Measurements from ENCODE around the gene SPATA13.
"Not testable (repeated sequence)": the region's sequence is repeated elsewhere in the genome, so short reads cannot be mapped to it uniquely, and the experiment has no call there.

The SPATA13 gene

GRCh38 chr13:24160458-24161009 lies at the start of gene SPATA13:
SPATA13 (plus strand) TSS chr13:24160720; CDS start chr13:24222930, 62,210 bp downstream.
- DNase-seq (ENCODE audit: low read depth) = peak; percentile 89

DNA sequence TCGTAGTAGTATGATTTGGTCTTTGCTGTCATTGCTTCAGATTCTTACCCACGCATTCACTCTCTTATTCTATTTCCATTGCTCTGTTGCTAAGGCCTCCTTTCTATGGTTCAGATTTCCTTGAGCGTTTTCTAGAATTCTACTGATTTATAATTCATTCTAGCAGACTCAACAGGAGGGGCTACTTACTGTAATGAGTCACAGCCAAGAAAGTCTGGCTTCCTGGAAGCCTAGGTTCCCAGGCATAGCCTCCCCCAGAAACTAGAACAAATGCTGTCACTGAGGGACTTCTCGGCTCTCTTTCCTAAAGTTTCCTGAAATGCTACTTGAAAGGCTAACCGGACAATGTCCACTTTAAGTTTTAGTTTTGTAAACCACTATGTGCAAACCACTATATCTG lies 47.7 kb upstream of the SPATA13 start:
- no peak for DNase-seq (ENCODE audit: low read depth)

DNA sequence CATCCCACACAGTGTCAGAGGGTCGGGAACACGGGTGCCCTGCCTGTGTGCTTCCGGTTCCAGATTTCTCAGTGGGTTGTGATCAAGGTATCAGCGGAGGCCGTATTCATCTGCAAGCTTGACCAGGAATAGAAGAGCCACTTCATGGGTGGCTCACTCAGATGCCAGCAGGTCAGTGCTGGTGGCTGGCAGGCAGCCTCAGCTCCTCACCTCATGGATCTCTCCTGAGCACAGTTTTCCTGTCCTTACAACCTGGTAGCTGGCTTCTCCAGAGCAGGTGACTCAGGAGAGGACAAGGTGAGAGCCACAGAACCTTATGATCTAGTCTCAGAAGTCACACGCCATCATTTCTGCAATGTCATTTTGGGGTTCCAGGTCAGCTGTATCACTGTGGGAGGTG lies 44.8 kb upstream of the SPATA13 start:
- DNase-seq (ENCODE audit: low read depth) = no peak

GRCh38 chr13:24116131-24116530 lies 44.4 kb upstream of the SPATA13 start:
- DNase-seq (ENCODE audit: low read depth) = no peak

DNA sequence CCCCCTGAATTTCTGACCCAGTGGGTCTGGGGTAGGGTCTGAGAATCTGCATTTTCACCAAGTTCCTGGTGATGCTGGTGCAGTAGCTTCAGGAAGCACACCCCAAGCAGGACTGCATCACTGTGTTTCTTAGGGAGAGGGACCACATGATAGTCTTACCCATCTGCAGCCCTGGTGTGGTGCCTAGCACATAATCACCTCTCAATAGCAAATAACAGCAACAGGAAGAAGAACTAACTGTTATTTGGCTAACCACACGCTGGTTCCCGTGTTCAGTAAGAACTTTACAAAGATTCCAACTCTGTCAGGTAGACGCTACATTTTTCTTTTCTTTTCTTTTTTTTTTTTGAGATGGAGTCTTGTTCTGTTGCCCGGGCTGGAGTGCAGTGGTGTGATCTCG lies 41.9 kb upstream of the SPATA13 start:
- no peak for DNase-seq (ENCODE audit: low read depth)

- DNase-seq (ENCODE audit: low read depth) = no peak
Measured at GRCh38 chr13:24119626-24120508, 40.7 kb upstream of the SPATA13 start.

DNA sequence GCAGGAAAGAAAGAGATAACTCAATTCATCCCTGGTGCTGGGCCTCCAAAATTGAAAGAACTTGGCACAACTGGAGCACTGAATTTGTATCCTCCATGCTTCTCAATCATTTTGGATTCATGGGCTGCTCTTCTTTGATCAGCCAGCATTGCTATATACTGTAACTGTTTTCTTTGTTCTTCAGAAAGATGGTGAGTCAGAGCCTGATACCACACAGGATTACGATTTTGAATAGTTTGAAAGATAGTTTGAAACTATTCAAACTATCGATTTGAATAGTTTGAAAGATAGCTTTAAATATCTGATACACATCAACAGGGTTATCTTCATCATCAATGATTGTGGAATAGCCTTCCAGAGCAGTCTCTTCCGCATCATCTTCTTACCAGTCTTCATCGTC lies 38.5 kb upstream of the SPATA13 start:
- not testable (repeated sequence) for DNase-seq (ENCODE audit: low read depth)

DNA sequence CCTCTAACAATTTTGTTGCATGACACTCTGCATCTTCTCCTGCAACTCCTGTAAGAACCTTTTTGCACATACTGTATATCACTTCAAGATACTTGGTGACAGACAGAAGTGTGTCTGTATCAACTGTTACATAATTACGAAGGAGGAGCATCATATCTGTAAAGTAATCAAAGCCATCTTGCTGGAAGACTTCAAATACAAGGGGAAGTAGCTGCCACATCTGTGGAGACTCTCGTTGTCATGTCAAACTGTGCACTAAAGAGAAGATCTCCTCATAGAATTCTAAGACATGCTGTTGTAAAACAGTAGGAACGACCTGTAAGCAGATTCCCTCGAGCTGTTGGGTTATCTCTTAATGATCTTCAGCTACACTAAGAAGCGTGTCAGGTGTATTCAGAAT lies 38.0 kb upstream of the SPATA13 start:
- no peak for DNase-seq (ENCODE audit: low read depth)

GRCh38 chr13:24123761-24124160 lies 36.8 kb upstream of the SPATA13 start:
- DNase-seq (ENCODE audit: low read depth) = no peak

DNA sequence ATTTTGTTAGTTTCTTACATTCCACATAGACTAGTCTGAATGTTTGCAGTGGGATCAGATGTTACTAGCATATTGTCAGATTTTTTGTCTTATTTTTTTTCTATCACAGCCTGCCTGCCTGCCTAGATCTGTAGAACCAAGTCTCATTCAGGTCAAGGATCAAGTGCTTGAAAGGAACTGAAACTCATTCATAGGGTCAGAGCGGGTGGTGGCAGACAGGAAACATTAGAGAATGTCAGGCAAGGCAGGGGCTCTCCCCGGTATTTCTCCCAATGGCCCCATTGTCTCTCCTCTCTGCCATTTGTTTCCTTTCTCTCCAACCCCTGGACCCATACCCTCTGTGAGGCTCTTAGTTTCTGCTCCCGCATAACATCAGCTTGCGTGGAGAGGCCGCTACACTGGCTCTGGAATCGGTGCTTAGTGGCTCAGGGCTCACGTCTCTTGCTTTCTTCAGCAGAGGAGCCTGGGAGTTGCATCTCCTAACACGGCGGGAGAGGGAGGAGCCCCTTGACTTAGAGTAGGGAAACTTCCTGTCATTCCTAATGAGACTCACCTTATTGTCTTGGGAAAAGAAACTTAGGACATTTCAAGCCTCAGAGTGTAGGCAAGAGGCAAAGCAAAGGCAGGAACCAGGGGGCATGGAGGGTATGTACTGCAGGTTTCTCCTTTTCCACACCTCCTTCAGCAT lies 35.6 kb upstream of the SPATA13 start:
- no peak for DNase-seq (ENCODE audit: low read depth)

GRCh38 chr13:24127116-24127631 lies 33.3 kb upstream of the SPATA13 start:
- no peak for DNase-seq (ENCODE audit: low read depth)

DNA sequence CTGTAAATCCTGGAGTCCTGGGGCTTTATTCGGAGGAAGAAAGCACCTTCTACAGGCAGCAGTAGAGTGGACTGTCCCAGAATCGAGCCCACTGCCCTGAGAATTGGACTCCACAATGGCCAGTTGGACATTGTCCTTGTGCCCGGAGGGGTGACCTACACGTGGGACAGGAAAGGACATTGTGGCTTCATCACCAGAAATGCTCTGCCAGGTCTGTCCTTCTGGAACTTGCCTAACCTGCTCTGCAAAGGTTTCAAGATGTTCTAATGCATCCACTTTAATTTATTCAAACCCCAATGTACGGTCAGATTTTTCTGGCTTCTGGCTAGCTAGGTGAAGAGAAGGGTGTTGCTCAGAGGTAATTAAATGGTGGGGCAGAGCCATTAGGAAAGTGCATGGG lies 32.4 kb upstream of the SPATA13 start:
- DNase-seq (ENCODE audit: low read depth) = no peak

DNA sequence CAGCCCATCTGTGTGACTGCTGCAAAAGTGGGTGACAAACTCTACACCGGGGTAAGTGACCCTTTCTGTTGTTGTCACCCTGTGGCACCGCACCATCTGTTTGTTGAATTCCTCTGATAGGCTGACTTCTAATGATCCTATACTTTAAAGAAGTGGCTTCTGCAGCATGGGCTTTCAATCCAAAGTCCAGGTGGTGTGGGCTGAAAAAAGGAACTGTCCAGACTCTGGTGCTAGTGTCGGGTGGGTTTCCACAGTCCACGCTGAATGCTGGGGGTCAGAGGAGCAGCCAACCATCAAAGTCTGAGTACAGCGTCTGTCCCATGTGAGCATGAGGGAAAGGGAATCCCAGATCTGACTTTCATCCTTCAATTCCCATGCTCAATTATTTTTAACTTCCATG lies 31.6 kb upstream of the SPATA13 start:
- no peak for DNase-seq (ENCODE audit: low read depth)

GRCh38 chr13:24129914-24130774 lies 30.4 kb upstream of the SPATA13 start:
- no peak for DNase-seq (ENCODE audit: low read depth)

- DNase-seq (ENCODE audit: low read depth) = no peak
Measured at GRCh38 chr13:24131749-24132148, 28.8 kb upstream of the SPATA13 start.

- no peak for DNase-seq (ENCODE audit: low read depth)
Measured at GRCh38 chr13:24133021-24133795, 27.3 kb upstream of the SPATA13 start.

GRCh38 chr13:24134231-24134630 lies 26.3 kb upstream of the SPATA13 start:
- DNase-seq (ENCODE audit: low read depth) = no peak

DNA sequence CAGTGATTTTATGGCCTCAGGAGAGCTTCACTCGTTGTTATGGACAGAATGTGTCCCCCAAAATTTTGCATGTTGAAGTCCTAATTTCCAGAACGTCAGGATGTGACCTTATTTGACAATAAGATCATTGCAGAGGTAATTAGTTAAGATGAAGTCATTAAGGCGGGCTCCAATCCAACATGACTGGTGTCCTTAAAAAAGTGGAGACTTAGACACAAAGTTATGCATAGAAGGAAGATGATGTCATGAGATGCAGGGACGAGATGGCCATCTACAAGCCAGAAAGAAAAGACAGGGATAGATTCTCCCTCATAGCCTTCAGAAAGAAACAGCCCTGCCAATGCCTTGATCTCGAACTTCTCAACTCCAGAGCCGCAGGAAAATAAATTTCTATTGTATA lies 25.8 kb upstream of the SPATA13 start:
- no peak for DNase-seq (ENCODE audit: low read depth)

GRCh38 chr13:24135674-24136300 lies 24.7 kb upstream of the SPATA13 start:
- no peak for DNase-seq (ENCODE audit: low read depth)

DNA sequence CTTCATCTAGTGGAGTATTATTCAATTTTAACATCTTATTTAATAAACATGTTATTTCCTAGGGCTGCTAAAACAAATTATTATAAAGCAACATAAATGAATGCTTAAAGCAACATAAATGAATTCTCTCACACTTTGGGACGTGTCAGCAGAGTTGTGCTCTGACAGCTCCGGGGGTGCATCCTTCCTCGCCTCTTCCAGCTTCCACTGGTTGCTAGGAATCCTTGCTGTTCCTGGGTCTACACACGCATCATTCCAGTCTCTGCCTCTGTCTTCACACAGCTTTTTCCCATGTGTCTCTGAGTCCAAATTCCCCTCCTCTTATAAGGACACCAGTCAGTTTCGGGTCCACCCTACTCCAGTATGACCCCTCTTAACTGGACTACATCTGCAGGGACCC lies 21.6 kb upstream of the SPATA13 start:
- DNase-seq (ENCODE audit: low read depth) = no peak
